Stimulated activated CD8-positive, alpha-beta memory T cell treated with anti-CD3 and anti-CD28 coated beads, Interleukin-12 subunit alpha, Interleukin-12 subunit beta, amount 100 ng/mL, for 24 hours (primary cell): ENCODE data around the gene MARK3.

Experiments used
- DNase-seq: peaks from one replicate; pipeline ENCODE4 v3.0.0-alpha.2; 2020; ENCODE audit errors: extremely low read depth

MARK3 gene

DNA sequence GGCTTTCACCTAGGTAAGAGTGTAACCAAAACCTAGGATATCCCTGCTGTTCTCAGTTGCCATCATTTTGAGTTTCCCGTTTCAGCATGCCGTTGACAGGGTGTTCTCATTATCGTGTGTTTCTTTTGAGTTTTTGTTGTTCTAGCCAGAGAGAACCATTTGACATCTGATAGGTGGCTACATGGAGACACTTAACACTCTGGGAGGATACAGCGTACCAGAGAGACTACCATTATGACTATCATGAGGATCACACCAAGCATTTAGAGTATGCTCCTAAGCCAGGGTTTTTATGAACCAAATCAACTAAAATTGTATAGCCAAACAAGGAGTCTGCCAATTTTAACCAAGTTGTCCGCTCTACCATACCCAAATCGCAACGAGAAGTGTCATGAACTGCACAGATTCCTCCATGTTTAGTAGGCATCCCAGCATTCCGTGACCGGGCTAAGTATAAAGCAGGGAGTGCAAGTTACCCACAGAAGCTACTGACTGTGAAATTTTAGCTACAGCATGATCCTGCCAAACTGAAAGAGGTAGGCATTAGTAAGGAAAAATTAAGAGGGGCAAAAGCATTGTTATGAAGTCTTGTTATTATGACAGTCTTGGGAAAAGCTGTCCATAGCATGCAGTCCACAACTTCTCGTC is 48.8 kb downstream of the MARK3 start:
- no peak for DNase-seq

DNA sequence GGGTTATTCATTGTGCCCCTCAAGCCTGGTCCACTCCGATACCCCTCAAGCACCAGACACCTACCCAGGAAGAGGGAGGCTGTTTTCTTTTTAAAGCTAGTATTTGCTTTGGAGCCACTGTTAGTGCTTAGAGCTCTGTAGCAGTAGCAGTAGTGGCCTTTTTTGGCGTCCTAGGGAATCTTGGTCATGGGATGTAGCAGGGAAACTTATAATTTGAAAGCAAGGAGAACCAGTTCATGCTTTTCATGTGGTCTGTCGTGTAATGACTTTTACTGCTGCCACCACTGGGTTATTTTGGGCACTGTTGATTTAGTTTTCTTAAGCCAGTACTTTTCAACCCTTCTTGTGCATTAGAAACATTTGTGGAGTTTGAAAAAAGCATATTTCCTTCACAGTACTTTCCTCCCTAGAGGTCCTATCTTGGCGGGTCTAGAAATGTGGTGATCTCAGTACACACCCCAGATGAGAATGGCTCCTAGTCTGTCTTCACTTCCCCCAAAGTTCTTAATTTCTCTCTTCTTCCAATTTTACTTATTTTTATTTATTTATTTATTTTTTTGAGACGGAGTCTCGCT is 49.7 kb downstream of the MARK3 start:
- no peak for DNase-seq

DNA sequence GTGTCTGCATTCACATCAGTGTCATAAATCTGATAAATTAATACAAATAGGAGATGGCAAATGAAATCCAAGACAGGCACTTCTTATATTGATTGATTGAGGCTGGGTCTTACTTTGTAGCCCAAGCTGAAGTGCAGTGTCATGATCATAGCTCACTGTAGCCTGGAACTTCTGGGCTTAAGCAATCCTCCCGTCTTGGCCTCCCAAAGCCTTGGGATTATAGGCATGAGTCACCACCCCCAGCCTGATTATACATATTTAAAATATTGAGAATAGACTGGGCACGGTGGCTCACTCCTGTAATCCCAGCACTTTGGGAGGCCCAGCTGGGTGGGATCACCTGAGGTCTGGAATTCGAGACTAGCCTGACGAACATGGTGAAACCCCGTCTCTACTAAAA is 51.3 kb downstream of the MARK3 start:
- DNase-seq, result no peak

GRCh38 chr14:103442288-103442687 is 57.1 kb downstream of the MARK3 start:
- DNase-seq, result no peak

DNA sequence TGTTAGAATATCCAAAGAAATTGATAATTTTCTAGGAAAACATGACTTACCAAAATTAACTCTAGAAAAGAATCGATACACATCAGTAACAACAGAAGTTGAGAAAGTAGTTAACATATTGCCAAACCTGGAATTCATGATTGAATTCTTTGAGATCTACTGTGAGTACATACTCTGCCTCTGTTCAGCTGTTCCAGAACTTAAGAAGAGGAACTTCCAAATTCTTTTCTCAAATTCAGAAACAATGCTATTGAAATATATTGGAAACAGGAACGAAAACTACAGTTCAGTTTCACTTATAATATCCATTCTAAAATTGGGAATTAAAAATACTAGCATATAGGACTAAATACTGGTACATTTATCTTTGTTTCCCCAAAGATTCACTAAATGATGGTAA is 57.9 kb downstream of the MARK3 start:
- no peak for DNase-seq

DNA sequence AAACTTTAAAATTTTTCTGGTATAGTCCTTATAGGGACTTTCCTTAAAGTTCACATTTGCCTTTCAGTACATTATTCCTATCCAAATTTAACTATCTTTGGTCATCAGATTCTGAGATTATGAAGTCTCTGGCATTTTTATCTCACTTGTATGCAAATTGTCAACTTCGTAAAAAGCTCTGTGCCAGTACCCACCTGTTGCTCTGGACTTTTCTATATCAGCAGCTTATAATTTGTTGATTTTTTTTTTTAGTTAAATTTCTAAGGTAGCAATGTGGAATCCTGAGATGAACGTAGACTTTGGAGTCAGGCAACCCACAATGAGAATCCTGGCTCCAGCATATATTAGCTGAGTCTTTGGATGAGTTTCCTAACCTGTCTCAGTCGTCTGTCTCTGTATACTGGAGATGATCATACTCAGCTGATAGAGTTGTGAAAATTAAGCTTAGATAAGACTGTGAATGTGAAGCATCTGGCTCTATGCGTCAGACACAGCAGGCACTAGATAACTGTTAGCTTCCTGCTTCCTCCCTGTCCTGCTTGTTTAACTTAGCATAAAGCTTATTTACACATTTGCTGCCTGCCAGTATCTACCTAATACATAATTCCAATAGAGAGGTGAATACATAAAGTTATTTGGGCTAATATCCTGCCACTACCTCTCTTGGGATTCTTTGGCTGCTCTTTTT is 59.8 kb downstream of the MARK3 start:
- DNase-seq, result no peak

- no peak for DNase-seq
Observed at GRCh38 chr14:103445806-103446205, 60.6 kb downstream of the MARK3 start.

- DNase-seq, result no peak
Observed at GRCh38 chr14:103448097-103448496, 62.9 kb downstream of the MARK3 start.

- DNase-seq, result no peak
Observed at GRCh38 chr14:103449634-103450161, 64.5 kb downstream of the MARK3 start.

GRCh38 chr14:103450416-103450815 is 65.2 kb downstream of the MARK3 start:
- no peak for DNase-seq

DNA sequence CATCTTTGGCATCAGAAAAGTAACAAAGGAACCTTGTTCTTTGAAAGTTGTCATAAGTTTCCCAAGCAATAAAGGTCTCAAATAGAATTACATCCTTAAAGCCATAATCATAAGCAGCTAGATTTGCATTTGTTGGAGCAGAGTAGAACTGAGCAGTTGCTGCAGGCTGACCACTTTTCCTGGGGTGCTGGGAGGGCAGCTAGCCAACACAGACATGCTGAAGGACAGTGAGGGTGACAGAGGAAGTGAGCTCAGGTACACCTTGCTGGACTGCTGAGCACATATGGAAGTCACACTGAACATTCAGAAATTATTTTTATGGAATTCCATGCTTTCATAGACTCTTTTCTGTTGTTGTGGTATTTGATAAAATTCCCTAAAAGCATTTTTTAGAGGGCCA is 66.2 kb downstream of the MARK3 start:
- no peak for DNase-seq

- no peak for DNase-seq
Observed at GRCh38 chr14:103453791-103454190, 68.6 kb downstream of the MARK3 start.

- no peak for DNase-seq
Observed at GRCh38 chr14:103456167-103456835, 71.1 kb downstream of the MARK3 start.

GRCh38 chr14:103460415-103460814 is 75.2 kb downstream of the MARK3 start:
- no peak for DNase-seq

GRCh38 chr14:103463149-103463548 is 77.9 kb downstream of the MARK3 start:
- DNase-seq, result no peak

DNA sequence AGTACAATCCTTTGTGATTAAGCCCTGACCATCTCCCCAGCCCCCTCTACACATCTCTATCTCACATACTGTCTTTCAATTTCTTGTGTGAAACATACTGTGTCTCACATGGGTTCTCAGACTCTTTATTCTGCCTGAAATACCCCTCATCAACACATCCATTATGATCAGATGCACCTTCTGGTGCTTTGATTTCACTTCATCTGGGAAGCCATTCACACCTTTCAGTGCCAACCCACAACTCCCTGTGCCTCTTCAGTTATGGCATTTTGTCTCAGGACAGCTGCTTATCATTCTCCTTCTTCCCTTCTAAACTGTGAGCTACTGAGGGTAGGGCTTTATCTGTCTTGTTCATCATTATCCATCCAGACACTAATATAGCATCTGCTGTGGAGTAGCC is 78.6 kb downstream of the MARK3 start:
- DNase-seq, result no peak

- no peak for DNase-seq
Observed at GRCh38 chr14:103472939-103473338, 87.7 kb downstream of the MARK3 start.

GRCh38 chr14:103474893-103475292 is 89.7 kb downstream of the MARK3 start:
- no peak for DNase-seq

DNA sequence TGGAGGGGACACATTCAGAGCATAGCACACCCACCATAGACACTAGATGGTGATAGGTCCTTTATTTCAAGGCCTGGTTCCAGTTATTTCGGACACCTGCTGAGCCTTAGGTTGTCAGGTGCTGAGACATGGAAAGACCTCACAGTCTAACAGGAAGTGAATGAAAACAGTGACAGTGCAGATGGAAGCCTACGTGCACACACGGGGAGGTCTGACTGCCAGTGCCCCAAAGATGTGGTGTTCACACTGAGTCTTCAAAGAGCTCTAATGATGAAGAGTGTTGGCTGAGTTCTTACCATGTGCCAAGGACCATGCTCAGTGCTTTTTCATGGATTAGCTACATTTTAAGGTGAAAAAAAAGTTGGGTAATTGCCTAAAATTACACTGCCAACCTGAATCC is 90.8 kb downstream of the MARK3 start:
- no peak for DNase-seq

DNA sequence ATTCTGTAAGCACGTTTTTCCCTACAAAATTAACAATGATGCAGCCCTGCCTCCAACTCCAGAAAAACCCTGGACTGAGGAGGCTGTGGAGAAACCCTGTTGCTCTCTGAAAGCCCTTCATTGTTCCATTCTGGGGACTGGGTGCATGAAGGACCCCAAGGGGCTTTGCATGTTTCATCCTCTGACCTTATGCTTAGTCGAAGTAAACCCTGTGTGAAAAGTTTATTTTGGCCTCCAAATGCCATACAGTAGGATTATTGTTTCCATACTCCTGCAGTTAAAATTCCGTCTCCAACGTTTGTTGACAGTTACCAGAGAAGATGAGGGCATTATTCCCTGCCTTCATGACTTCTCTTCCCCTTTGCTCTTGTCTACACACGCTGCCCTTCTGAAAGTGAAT is 91.4 kb downstream of the MARK3 start:
- no peak for DNase-seq

- DNase-seq, result no peak
Observed at GRCh38 chr14:103480595-103480994, 95.4 kb downstream of the MARK3 start.

DNA sequence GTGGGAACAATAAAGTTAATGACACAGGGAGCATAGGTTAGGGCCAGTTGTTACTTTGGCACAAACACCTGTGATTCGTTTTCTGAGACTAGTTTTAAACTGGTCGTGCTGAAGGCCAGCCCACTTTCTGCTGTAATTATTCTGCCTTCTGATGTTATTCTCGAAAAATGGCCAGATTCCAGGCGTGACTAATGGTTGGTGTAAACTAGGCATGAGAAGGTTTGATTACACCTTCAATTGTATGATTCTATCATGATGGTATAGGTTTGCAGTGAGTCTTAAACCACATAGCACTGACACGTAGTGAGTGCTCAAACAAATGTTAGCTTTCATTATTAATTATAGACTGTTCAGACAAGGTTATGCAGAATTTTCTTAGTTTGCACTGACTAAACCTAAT is 98.4 kb downstream of the MARK3 start:
- no peak for DNase-seq

DNA sequence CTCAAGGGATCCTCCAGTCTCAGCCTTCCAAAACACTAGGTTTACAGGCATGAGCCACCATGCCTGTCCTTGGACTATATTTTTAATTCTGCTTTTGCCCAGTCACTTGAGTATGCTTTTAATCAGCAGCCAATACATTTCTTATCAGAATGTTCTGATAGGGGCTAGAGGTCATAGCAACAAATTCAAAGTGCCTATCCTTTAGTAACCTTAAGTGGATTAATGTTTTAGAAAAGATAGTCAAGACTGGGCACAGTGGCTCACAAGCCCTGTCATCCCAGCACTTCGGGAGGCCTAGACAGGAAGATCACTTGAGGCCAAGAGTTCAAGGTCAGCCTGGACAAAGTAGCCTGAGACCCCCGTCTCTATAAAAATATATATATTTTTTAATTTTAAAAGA is 100.3 kb downstream of the MARK3 start:
- DNase-seq, result no peak
